ENCODE data around the gene ATP8B3. TPM values are rescaled to one million over a fixed set of nuclear protein-coding genes. Genes with fewer than 3 reads are reported as not detected.

ATP8B3 gene
- total and polyA plus RNA-seq, 9 of the 15 experiments (the other 6 are each of a cell fraction or from before 2014, with no cell fraction given): 1.2 to 12.3 (median 3.8) TPM

DNA sequence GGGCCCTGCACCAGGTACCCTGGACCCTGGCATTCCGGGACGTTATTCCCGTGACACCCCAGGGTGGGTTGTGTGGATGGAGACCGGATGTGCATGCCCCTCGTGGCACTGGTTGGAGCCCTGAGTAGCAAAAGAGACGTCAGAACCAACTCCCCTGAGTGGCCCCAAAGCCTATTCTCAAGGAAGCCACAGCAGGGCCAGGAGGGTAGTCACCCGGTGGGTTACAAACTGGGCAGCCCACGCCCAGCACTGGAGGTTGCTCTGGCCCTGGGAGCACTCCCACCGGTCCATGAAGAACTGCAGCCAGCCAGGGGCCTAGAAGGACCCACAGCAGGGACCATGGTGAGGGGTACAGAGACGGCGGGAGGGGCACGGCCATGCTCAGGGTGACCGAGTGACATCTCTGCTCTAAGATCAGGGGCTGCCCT is 43.8 kb upstream of the ATP8B3 start (continued):
- TF ChIP-seq NR2F6 (CRISPR knock-in tag; IDR thresholded peaks at IDR 0.05) (no peak), ZNF121 (CRISPR knock-in tag; conservative IDR thresholded peaks at IDR 0.05) (no peak), KLF13 (tag; IDR thresholded peaks at IDR 0.05; ENCODE audit: borderline replicate concordance, low read depth) (no peak), ZNF444 (CRISPR knock-in tag; IDR thresholded peaks at IDR 0.05) (no peak), CGGBP1 (CRISPR knock-in tag; IDR thresholded peaks at IDR 0.05) (no peak), CHD2 (IDR thresholded peaks at IDR 0.05; ENCODE audit: low read depth, low read length) (no peak), MECOM (CRISPR knock-in tag; IDR thresholded peaks at IDR 0.05) (no peak), CAMTA2 (CRISPR knock-in tag; conservative IDR thresholded peaks at IDR 0.05) (no peak), NR4A1 (CRISPR knock-in tag; IDR thresholded peaks at IDR 0.05) (no peak), NR4A1 (tag; IDR thresholded peaks at IDR 0.05) (peak; percentile 55; the same call in 1 of the 2 replicates), THAP12 (CRISPR knock-in tag; IDR thresholded peaks at IDR 0.05) (no peak), NR1H2 (CRISPR knock-in tag; IDR thresholded peaks at IDR 0.05) (no peak), ZFP36 (IDR thresholded peaks at IDR 0.05; ENCODE audit: low read depth, low read length, partially characterized antibody) (no peak), ZNF354B (CRISPR knock-in tag; IDR thresholded peaks at IDR 0.05) (no peak), SOX6 (IDR thresholded peaks at IDR 0.05) (no peak), TOE1 (IDR thresholded peaks at IDR 0.05; ENCODE audit: borderline replicate concordance) (no peak), TOE1 (CRISPR knock-in tag; IDR thresholded peaks at IDR 0.05; ENCODE audit: borderline replicate concordance, low read depth) (no peak), NFIX (CRISPR knock-in tag; IDR thresholded peaks at IDR 0.05; ENCODE audit: low read depth) (no peak), TAF1 (IDR thresholded peaks at IDR 0.05; ENCODE audit: control insufficient read depth, extremely low read depth, insufficient read depth, low read length, severe bottlenecking) (peak; percentile 6), ZNF639 (CRISPR knock-in tag; conservative IDR thresholded peaks at IDR 0.05 in 1 of 2, IDR thresholded peaks at IDR 0.05 in 1 of 2) (no peak), ZNF124 (CRISPR knock-in tag; IDR thresholded peaks at IDR 0.05) (no peak), CHD1 (IDR thresholded peaks at IDR 0.05; ENCODE audit: low read length) (no peak), ZNF146 (CRISPR knock-in tag; IDR thresholded peaks at IDR 0.05; ENCODE audit: unreplicated experiment) (no peak), FIP1L1 (IDR thresholded peaks at IDR 0.05; ENCODE audit: low read depth, low read length, poor library complexity, severe bottlenecking) (no peak), XRCC5 (IDR thresholded peaks at IDR 0.05; ENCODE audit: low read depth, low read length) (no peak), GATAD2A (IDR thresholded peaks at IDR 0.05) (0 out of 2 replicates have a peak, but pooled peaks have one; percentile 8), ZNF316 (IDR thresholded peaks at IDR 0.05) (no peak), E2F3 (CRISPR knock-in tag; IDR thresholded peaks at IDR 0.05) (no peak), JUNB (CRISPR knock-in tag; conservative IDR thresholded peaks at IDR 0.05) (no peak), PTRF (tag; IDR thresholded peaks at IDR 0.05) (no peak)
